SK-N-SH (cell line): Measurements from ENCODE around the gene DAPP1.

ENCODE experiments used
- CTCF ChIP-seq: fragments of 200-600 bp; sonication (generic); IDR thresholded peaks from 2 replicates; pipeline ENCODE4 v1.6.1; 2017; ENCODE audit warnings: antibody characterized with exemption, mild to moderate bottlenecking, moderate library complexity
- JUND ChIP-seq: IDR thresholded peaks from 2 replicates; pipeline ENCODE4 v1.4.0; 2012
- POLR2AphosphoS5 ChIP-seq: IDR thresholded peaks from 2 replicates; pipeline ENCODE4 v1.6.1; 2012; ENCODE audit warnings: low read depth, low read length
- TEAD4 ChIP-seq: IDR thresholded peaks from 2 replicates; pipeline ENCODE4 v1.4.0; 2012; ENCODE audit warnings: mild to moderate bottlenecking, borderline replicate concordance; ENCODE audit not compliant: insufficient read depth

GRCh38 chr4:99800332-99801004 is 16.2 kb upstream of the DAPP1 start:
- TF ChIP-seq TEAD4, result no peak
- TF ChIP-seq CTCF, result no peak
- no peak for TF ChIP-seq JUND
- TF ChIP-seq POLR2AphosphoS5, result no peak
